H1 (cell line): Measurements from ENCODE around the gene SRSF7. TPM values are rescaled to one million over a fixed set of nuclear protein-coding genes. Genes with fewer than 3 reads are reported as not detected.

Experiments used
- ASH2L ChIP-seq: fragments of 200-600, 300-600 bp; sonication (generic); IDR thresholded peaks from one replicate; pipeline ENCODE4 v1.7.1; 2017; ENCODE audit warnings: low read length
- TAF7 ChIP-seq: optimal IDR thresholded peaks from 2 replicates; pipeline ENCODE3; 2011; ENCODE audit warnings: low read depth, mild to moderate bottlenecking, inconsistent platforms, low read length, moderate library complexity, borderline replicate concordance
- ZNF274 ChIP-seq: IDR thresholded peaks from 2 replicates; pipeline ENCODE4 v1.7.0; 2012; ENCODE audit warnings: low read length, borderline replicate concordance; ENCODE audit errors: extremely low read depth
- polyA plus RNA-seq, 7 experiments: library from polyadenylated mRNA; depleted of rRNA in 3 of 7; stranded (reverse) in 5 of 7; unstranded in 2 of 7; fragments of >200 nt in 5 of 7; fragments of 200-250 nt in 2 of 7; gene quantifications; 1 replicate in 5 of 7; 2 replicates in 1 of 7; 4 replicates in 1 of 7; pipeline versions ENCODE4 v1.2.1 to v1.2.3, GENCODE V29; 2011 to 2013; ENCODE audit warnings: missing spikeins in 2 of 7, mixed read lengths in 2 of 7
- total RNA-seq: library from RNA; stranded (reverse); fragmentation: NEBNext Ultra II Directional; extraction: Animal tissue kit (Norgen Biotek cat#: 25700); gene quantifications from 2 replicates; pipeline ENCODE4 v1.2.1, GENCODE V29; 2021

Gene SRSF7
- total and polyA plus RNA-seq, 2 of the 8 experiments (the other 6 are each of a cell fraction or from before 2014, with no cell fraction given): 370 to 415 TPM

DNA sequence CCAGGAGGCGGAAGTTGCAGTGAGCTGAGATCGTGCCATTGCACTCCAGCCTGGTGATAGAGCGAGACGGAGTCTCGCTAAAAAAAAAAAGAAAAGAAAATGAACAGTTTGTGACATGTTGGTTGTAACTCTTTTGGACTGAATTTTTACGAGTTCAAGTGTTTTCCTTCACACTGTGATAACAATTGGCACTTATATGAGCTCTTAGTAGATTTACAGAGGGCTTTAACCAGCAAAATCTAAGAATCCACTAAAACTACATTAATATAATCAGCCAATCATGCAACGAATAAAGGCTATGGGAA lies 24.7 kb upstream of the SRSF7 start (continued):
- TF ChIP-seq ASH2L (no peak), TAF7 (no peak), ZNF274 (no peak)
